GM19463 (cell line): ENCODE measurements around the gene ZNF771.
"Not testable (repeated sequence)": the region's sequence is repeated elsewhere in the genome, so short reads cannot be mapped to it uniquely, and the experiment has no call there.

ENCODE experiments used
- ATAC-seq: cut with Tn5 transposase; IDR thresholded peaks from one replicate; pipeline ENCODE4 v1.9.1; 2021; ENCODE audit warnings: mild to moderate bottlenecking, moderate library complexity; ENCODE audit not compliant: unreplicated experiment

ZNF771 gene

GRCh38 chr16:30429678-30430427, 22.4 kb downstream of the ZNF771 start, which contains the start of gene DCTPP1:
Gene DCTPP1, minus strand, starts transcription at chr16:30430030. Its CDS starts 50 bp downstream, at chr16:30429980.
- ATAC-seq = peak; percentile 96

GRCh38 chr16:30430428-30430970, 23.1 kb downstream of the ZNF771 start:
- no peak for ATAC-seq

GRCh38 chr16:30434852-30435251, 27.4 kb downstream of the ZNF771 start:
- ATAC-seq = no peak

- no peak for ATAC-seq
These were observed 30.2 kb downstream of the ZNF771 start for GRCh38 chr16:30437511-30438046.

- ATAC-seq = no peak
These were observed 31.4 kb downstream of the ZNF771 start for GRCh38 chr16:30438835-30439234.

- ATAC-seq = no peak
These were observed 32.4 kb downstream of the ZNF771 start for GRCh38 chr16:30439720-30440348.

GRCh38 chr16:30443631-30444030, 36.2 kb downstream of the ZNF771 start:
- ATAC-seq = no peak

- ATAC-seq = no peak
These were observed 37.1 kb downstream of the ZNF771 start for GRCh38 chr16:30444231-30445148.

GRCh38 chr16:30445149-30445407, 37.7 kb downstream of the ZNF771 start:
- ATAC-seq = peak; percentile 24

GRCh38 chr16:30445408-30446202, 38.2 kb downstream of the ZNF771 start, which contains the start of gene SEPHS2:
Gene SEPHS2, minus strand, starts transcription at chr16:30445874. Its CDS starts 147 bp downstream, at chr16:30445727.
- ATAC-seq = peak; percentile 81

- ATAC-seq = no peak
These were observed 38.8 kb downstream of the ZNF771 start for GRCh38 chr16:30446203-30446595.

- ATAC-seq = no peak
These were observed 40.3 kb downstream of the ZNF771 start for GRCh38 chr16:30447512-30448226.

GRCh38 chr16:30449116-30449435, 41.7 kb downstream of the ZNF771 start:
- no peak for ATAC-seq

- ATAC-seq = not testable (repeated sequence)
These were observed 45.5 kb downstream of the ZNF771 start for GRCh38 chr16:30452709-30453580.

GRCh38 chr16:30456302-30456701, 48.9 kb downstream of the ZNF771 start:
- no peak for ATAC-seq

GRCh38 chr16:30457256-30457655, 49.9 kb downstream of the ZNF771 start:
- ATAC-seq = no peak

- no peak for ATAC-seq
These were observed 50.5 kb downstream of the ZNF771 start for GRCh38 chr16:30457743-30458560.
